Tibial artery (tissue), 4 donors: Measurements from ENCODE around the gene KRTAP10-2.

Experiments used
- DNase-seq, 2 donors: peaks; one replicate each; pipeline ENCODE4 v3.0.0-alpha.2; 2019
- H3K27ac ChIP-seq, 2 donors: fragments of 200-600 bp; sonication (generic) in 1 of 2; 1 replicate in 1 of 2; 2 replicates in 1 of 2; pipeline ENCODE4 v1.5.1; 2018 to 2019; ENCODE audit warnings: mild to moderate bottlenecking in 1 of 2
- H3K27me3 ChIP-seq, 2 donors: fragments of 200-600 bp; sonication (generic) in 1 of 2; one replicate each; pipeline versions ENCODE4 v1.5.1 to v1.6.0; 2016 to 2019
- H3K36me3 ChIP-seq, 3 donors: fragments of 200-600 bp; sonication (generic) in 2 of 3; one replicate each; pipeline ENCODE4 v1.5.1; 2016 to 2019; ENCODE audit warnings: mild to moderate bottlenecking in 2 of 3
- H3K4me1 ChIP-seq, 4 donors: fragments of 200-600 bp; sonication (generic) in 2 of 4; 1 replicate in 3 of 4; 2 replicates in 1 of 4; pipeline ENCODE4 v1.5.1; 2016 to 2019
- H3K4me3 ChIP-seq, 2 donors: fragments of 200-600 bp; sonication (generic) in 1 of 2; 1 replicate in 1 of 2; 2 replicates in 1 of 2; pipeline ENCODE4 v1.5.1; 2018 to 2019; ENCODE audit warnings: mild to moderate bottlenecking in 2 of 2
- H3K9me3 ChIP-seq, 3 donors: fragments of 200-600 bp; sonication (generic) in 1 of 3; one replicate each; pipeline ENCODE4 v1.5.1; 2016 to 2019
- CTCF ChIP-seq, 2 experiments: fragments of 200-600 bp in 1 of 2; fragments of 450-650 bp in 1 of 2; IDR thresholded peaks; one replicate each; pipeline ENCODE4 v1.5.1; 2017 to 2019; ENCODE audit warnings: antibody characterized with exemption in 2 of 2, mild to moderate bottlenecking in 1 of 2, moderate library complexity in 1 of 2
- intact Hi-C: fragments of 100-400 bp; cut with DNase I; formaldehyde crosslinking; loops from one replicate; pipeline ENCODE4 v1.15.0; 2023; ENCODE audit warnings: low total_unique reads

KRTAP10-2 gene

GRCh38 chr21:44568261-44568660, 17.0 kb upstream of the KRTAP10-2 start:
- DNase-seq: peak in 1 of 2 donors; percentile 39
- Histone ChIP-seq H3K9me3 (peaks cover 0 to 12% (median 5%) of the 10 kb centered on the region in 3 donors), H3K27me3 (peaks cover 0 to 24% of the 10 kb centered on the region in 2 donors), H3K27ac (no peak overlapping the region), H3K4me3 (no peak overlapping the region), H3K36me3 (no peaks in the 10 kb centered on the region), H3K4me1 (no peaks in the 10 kb centered on the region)
- TF ChIP-seq CTCF (IDR thresholded peaks at IDR 0.05): no peak
- intact Hi-C loops: no loop called here

- no peak overlapping the region for H3K4me3 ChIP-seq
- H3K9me3 ChIP-seq: peaks cover 0 to 12% (median 5%) of the 10 kb centered on the region in 3 donors
- DNase-seq: peak in 1 of 2 donors; percentile 43
- no peak for TF ChIP-seq CTCF (IDR thresholded peaks at IDR 0.05)
- H3K27ac ChIP-seq: no peak overlapping the region
- H3K36me3 ChIP-seq: no peaks in the 10 kb centered on the region
- intact Hi-C loops: no loop called here
- H3K4me1 ChIP-seq: no peaks in the 10 kb centered on the region
- H3K27me3 ChIP-seq: peaks cover 0 to 23% of the 10 kb centered on the region in 2 donors
These were observed 16.3 kb upstream of the KRTAP10-2 start for GRCh38 chr21:44567481-44568171.

DNA sequence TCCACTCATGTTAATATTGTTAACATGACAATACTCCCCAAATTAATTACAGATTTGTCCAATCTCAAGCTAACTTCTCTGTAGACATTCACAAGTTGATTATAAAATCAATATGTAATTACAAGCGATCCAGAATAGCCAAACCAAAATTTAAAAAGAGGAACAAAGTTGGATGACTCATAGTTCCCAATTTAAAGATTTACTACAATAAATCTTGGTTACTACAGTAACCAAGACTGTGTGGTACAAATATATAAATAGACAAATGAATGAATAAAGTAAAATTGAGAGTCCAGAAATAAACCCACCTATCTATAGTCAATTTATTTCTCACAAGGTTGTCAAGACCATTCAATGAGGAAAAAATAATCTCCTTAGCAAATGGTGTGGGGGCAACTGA, 15.1 kb upstream of the KRTAP10-2 start:
- Histone ChIP-seq H3K9me3 (peaks cover 0 to 8% (median 5%) of the 10 kb centered on the region in 3 donors), H3K4me3 (no peak overlapping the region), H3K36me3 (no peaks in the 10 kb centered on the region), H3K27me3 (peaks cover 0 to 20% of the 10 kb centered on the region in 2 donors), H3K27ac (no peak overlapping the region), H3K4me1 (no peaks in the 10 kb centered on the region)
- intact Hi-C loops: no loop called here
- DNase-seq: no peak
- TF ChIP-seq CTCF (IDR thresholded peaks at IDR 0.05): no peak

DNA sequence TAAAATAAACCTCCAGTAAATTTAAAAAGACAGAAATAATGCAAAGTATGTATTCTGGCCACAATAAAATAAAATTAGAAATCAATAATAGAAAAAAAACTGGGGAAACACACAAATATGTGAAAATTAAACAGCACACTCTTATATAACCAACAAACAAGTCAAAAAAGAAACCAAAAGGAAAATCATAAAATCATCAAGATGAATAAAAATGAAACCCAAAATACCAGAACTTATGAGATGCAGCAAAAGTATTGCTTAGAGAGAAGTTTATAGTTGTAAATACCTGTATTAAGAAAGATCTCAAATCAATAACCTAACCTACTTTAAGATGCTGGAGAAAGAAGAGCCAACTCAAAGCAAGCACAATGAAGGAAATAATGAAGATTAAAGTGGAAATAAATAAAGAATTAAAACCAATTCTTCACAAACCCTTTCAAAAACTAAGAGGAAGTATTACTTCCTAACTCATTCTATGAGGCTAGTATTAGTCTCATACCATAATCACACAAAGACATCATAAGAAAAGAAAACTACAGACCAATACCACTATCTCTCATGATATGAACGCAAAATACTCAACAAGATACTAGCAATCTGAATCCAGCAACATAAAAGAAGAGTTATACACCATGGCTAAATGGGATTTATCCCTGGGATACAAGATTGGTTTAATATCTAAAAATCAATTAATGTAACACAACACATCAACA, 13.7 kb upstream of the KRTAP10-2 start:
- Histone ChIP-seq H3K4me3 (no peak overlapping the region), H3K4me1 (no peaks in the 10 kb centered on the region), H3K27me3 (peaks cover 0 to 18% of the 10 kb centered on the region in 2 donors), H3K9me3 (peaks cover 0 to 5% (median 4%) of the 10 kb centered on the region in 3 donors), H3K36me3 (no peaks in the 10 kb centered on the region), H3K27ac (no peak overlapping the region)
- intact Hi-C loops: no loop called here
- no peak for TF ChIP-seq CTCF (IDR thresholded peaks at IDR 0.05)
- DNase-seq: no peak

- H3K27ac ChIP-seq: no peak overlapping the region
- no peak for TF ChIP-seq CTCF (IDR thresholded peaks at IDR 0.05)
- peaks cover 0 to 13% of the 10 kb centered on the region in 2 donors for H3K27me3 ChIP-seq
- H3K4me1 ChIP-seq: no peaks in the 10 kb centered on the region
- peaks cover 0 to 5% (median 4%) of the 10 kb centered on the region in 3 donors for H3K9me3 ChIP-seq
- no peak overlapping the region for H3K4me3 ChIP-seq
- intact Hi-C loops: no loop called here
- H3K36me3 ChIP-seq: no peaks in the 10 kb centered on the region
- no peak for DNase-seq
These were observed 12.8 kb upstream of the KRTAP10-2 start for GRCh38 chr21:44564099-44564498.
